ENCODE data around the gene QDPR. TPM values are rescaled to one million over a fixed set of nuclear protein-coding genes. Genes with fewer than 3 reads are reported as not detected.
A peak's percentile ranks its signal among the peaks of the same experiment; 100 is the strongest.
"Not testable (repeated sequence)": the region's sequence is repeated elsewhere in the genome, so short reads cannot be mapped to it uniquely, and the experiment has no call there.

The QDPR gene
- total RNA-seq, 1 experiment from 2014 or later = 4.9 TPM

- peak; percentile 17 for DNase-seq (ENCODE audit: low read depth)
These were observed 19.7 kb downstream of the QDPR start for GRCh38 chr4:17492058-17492741.

- no peak for DNase-seq (ENCODE audit: low read depth)
These were observed 20.7 kb downstream of the QDPR start for GRCh38 chr4:17491196-17491595.

GRCh38 chr4:17490575-17491059, 21.3 kb downstream of the QDPR start:
- no peak for DNase-seq (ENCODE audit: low read depth)

GRCh38 chr4:17489721-17490120, 22.2 kb downstream of the QDPR start:
- DNase-seq (ENCODE audit: low read depth) = no peak

GRCh38 chr4:17489123-17489522, 22.8 kb downstream of the QDPR start:
- no peak for DNase-seq (ENCODE audit: low read depth)

GRCh38 chr4:17482716-17483115, 29.2 kb downstream of the QDPR start:
- no peak for DNase-seq (ENCODE audit: low read depth)

GRCh38 chr4:17480955-17481354, 30.9 kb downstream of the QDPR start:
- DNase-seq (ENCODE audit: low read depth) = no peak

GRCh38 chr4:17480210-17480927, 31.5 kb downstream of the QDPR start:
- no peak for DNase-seq (ENCODE audit: low read depth)

- DNase-seq (ENCODE audit: low read depth) = no peak
These were observed 34.0 kb downstream of the QDPR start for GRCh38 chr4:17477774-17478472.

- no peak for DNase-seq (ENCODE audit: low read depth)
These were observed 35.0 kb downstream of the QDPR start for GRCh38 chr4:17476853-17477252.

- no peak for DNase-seq (ENCODE audit: low read depth)
These were observed 36.4 kb downstream of the QDPR start for GRCh38 chr4:17475481-17475880.

- DNase-seq (ENCODE audit: low read depth) = peak; percentile 48
These were observed 41.8 kb downstream of the QDPR start for GRCh38 chr4:17469931-17470674.

GRCh38 chr4:17468619-17469221, 43.2 kb downstream of the QDPR start:
- peak; percentile 20 for DNase-seq (ENCODE audit: low read depth)

GRCh38 chr4:17463606-17464005, 48.3 kb downstream of the QDPR start:
- DNase-seq (ENCODE audit: low read depth) = no peak

GRCh38 chr4:17450269-17450804, 61.6 kb downstream of the QDPR start:
- DNase-seq (ENCODE audit: low read depth) = no peak

GRCh38 chr4:17448689-17449088, 63.2 kb downstream of the QDPR start:
- DNase-seq (ENCODE audit: low read depth) = peak; percentile 4

- peak; percentile 64 for DNase-seq (ENCODE audit: low read depth)
These were observed 64.1 kb downstream of the QDPR start for GRCh38 chr4:17447675-17448298.

GRCh38 chr4:17447056-17447455, 64.8 kb downstream of the QDPR start:
- peak; percentile 12 for DNase-seq (ENCODE audit: low read depth)

- DNase-seq (ENCODE audit: low read depth) = not testable (repeated sequence)
These were observed 69.4 kb downstream of the QDPR start for GRCh38 chr4:17442477-17442876.

- DNase-seq (ENCODE audit: low read depth) = no peak
These were observed 74.5 kb downstream of the QDPR start for GRCh38 chr4:17437396-17437795.

- no peak for DNase-seq (ENCODE audit: low read depth)
These were observed 75.2 kb downstream of the QDPR start for GRCh38 chr4:17436750-17437090.

Measured in RPMI7951 (cell line).